ENCODE results near the gene USF1. TPM values are rescaled to one million over a fixed set of nuclear protein-coding genes. Genes with fewer than 3 reads are reported as not detected.
A peak's percentile ranks its signal among the peaks of the same experiment; 100 is the strongest.
"Not testable (repeated sequence)": the region's sequence is repeated elsewhere in the genome, so short reads cannot be mapped to it uniquely, and the experiment has no call there.

The USF1 gene
- total RNA-seq, 1 donor from 2014 or later = 30.3 TPM

- DNase-seq (no peak), ATAC-seq (no peak)
- intact Hi-C loops (cut with micrococcal nuclease) = no loop called here
These were observed 9.0 kb upstream of the USF1 start for GRCh38 chr1:161054805-161055204.

DNA sequence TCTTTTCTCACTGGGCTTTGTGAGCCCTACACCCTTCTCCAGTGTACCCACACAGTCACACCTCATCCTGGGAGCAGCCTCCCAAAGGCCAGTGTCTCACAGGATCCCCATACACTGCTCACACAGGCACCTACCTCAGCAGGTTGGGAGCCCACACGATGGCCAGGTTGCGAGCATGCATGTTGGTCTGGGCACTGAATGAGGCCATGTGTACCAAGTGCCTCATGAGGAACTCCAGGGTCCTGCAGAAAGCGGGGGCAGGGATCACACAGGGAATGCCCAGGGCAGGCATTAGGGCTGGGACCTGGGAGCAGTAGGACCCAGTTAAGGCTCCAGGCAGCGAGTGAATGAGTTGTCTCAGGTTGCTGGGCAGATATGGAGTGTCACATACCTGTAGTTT, 8.5 kb upstream of the USF1 start:
- DNase-seq (no peak), ATAC-seq (no peak)
- intact Hi-C loops (cut with micrococcal nuclease) = no loop called here

DNA sequence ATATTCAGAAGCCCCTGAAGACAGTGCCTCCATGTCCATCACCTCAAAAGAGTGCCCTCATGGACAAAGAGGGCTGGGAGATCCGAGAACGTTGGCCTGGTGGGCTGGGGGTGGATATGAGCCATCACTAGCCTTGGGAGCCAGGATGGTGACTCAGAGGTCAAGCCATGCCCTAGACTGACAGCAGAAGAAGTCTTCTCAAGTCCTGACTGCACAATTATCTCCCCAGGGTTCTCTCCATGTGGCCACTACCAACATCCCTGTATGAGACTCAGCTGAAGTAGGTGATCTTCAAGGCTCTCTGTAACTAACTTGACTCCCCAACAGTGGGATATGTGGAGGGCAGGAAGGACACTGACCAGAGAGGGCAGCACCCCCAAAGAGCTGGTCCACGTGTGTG, 7.1 kb upstream of the USF1 start:
- intact Hi-C loops (cut with micrococcal nuclease) = no loop called here
- no peak for ATAC-seq
- no peak for DNase-seq

DNA sequence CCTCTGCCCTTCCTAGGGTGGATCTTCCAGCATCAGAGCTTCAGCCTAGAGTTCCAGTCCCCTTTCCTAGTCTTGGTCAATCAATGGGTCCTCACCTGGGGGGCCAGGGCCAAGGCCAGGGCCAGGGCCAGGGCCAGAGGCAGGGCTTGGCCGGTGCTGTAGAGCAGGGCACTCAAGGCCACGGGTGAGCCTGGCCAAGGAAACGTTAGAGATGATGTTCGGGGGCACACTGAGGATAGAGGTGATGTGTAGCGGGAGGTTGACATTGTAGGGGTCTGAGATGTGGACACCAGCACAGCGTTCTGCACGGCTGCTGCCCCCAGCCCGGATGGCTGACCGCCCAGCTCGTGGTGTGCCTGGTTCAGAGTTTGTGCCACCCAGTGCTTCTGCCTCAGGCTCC, 5.4 kb upstream of the USF1 start:
- intact Hi-C loops (cut with micrococcal nuclease) = no loop called here
- ATAC-seq (no peak), DNase-seq (no peak)

DNA sequence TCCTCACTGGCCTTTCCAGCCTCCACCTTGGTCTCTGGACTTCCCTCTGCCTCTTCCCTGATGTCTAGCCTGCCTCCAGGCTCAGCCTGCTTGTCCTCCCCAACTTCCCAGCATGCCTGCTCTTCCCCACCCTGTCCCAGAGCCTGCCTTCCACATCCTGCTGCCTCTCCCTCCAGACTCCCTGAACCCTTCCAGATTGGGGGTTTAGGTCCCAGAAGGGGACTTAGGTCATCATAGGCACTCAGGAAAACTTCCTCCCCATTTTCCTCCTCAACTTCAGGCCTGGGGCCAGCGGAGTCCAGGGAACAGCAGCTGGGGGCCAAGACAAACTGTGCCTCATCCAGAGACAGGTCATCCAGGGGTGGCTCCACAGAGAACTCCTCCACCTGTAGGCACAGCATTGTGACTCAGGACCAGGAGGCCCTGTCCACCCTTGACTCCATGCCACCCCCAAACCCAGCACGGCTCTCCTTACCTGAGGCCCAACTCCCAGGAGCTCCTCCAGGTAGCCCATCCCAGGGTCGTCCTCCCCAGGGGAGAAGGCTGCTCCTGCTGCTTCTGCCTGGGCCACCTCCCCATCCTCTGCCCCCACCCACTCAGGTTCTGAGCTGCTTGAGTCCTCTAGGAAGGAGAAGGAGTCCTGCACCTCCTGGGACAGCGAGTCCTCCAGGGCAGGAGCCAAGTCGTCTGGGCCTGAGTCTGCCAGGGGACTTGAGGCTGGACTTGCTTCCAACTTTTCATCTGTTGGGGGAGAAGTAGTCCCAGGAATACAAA, 3.4 kb upstream of the USF1 start:
- intact Hi-C loops (cut with micrococcal nuclease) = no loop called here
- no peak for DNase-seq
- no peak for ATAC-seq

DNA sequence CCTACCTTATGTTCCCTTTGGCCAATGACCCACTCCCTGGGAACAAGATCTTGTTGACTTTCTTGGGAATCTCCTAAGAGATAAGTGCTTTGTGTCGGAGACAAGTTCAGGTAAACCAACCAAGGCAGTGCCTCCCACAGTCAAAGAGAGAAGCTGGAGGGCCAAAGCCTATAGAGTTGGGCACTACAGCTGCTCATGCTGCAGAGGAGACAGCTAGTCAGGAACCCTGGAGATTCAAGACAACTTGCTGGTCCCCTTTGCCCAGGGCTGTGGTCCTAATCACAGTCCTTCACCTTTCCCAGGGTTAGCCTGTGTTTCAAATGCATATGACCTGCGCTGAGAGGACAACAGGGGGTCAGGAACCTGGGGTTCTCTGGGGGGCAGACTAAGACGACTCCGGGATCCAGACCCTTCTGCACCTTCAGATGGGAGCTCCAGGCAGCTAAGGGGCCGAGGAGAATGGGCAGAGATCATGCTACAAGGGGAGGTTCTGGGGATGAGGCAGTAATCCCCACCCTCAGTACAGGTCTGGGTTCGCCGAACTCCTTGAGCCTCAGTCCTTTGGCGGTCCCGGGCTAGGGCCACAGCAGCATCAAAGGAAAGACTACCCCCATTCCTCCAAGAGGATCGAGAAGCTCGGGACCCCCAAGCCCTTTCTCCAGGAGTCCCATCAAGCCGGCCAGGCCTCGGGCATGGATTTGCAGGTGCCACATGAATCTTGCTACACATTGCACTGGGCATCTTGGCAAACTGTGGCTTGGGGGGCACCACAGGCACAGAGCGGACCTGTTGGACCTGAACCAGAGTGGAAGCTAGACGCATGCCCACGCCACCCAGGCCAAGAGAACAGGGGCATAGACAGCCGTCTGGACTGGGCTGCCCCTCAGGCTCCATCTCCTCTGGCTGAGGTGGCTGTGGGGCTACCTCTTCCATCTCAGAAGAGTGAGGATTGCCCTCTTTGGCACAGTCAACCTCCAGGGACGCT, 2.0 kb upstream of the USF1 start:
- no peak for ATAC-seq
- intact Hi-C loops (cut with micrococcal nuclease) = no loop called here
- no peak for DNase-seq

- DNase-seq (no peak), ATAC-seq (no peak)
- intact Hi-C loops (cut with micrococcal nuclease) = no loop called here
These were observed 940 bp upstream of the USF1 start for GRCh38 chr1:161046605-161047228.

DNA sequence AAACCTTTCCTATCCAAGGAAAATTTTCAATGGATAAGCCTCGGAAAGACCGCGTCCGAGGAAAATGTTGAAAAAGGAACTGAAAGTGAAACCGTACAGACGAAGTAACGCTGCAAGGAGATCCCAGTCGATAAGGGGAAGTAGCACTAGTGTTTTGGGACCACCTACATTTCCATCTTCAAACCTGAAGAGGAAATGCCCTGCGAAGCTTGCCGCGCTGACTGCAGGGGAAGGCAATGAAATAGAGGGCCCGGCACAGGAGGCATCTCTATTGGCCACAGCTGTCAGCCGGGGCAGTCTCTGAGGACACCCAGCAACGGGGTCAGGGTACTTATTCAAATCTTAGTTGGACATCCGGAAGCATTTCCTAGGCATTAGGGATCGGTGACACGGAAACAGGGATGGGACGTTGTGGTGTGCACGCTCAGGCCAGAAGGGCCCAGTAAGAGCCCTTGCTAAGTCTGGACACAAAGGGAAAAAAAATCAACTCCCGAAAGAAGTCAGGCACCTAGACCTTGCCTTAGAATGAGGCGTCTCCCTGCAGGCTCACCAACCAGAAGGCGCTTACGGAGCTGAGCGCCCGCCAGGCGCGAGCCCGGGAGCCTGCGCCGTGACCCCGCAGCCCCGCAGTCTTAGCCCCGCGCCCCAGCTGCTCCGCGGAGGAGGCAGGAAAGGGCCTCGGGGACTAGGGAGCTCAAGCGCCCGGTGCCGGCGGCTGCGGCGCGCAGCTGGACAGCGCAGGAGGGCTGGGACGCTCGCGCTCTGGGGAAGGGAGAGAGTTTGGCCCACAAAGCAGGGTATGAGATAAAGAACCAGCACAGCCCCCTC, 655 bp downstream of the USF1 start:
- peak; percentile 73 for DNase-seq
- peak; percentile 68 for ATAC-seq
- intact Hi-C loops (cut with micrococcal nuclease) = no loop called here

GRCh38 chr1:161044535-161044907, 1.3 kb downstream of the USF1 start:
- no peak for DNase-seq
- intact Hi-C loops (cut with micrococcal nuclease) = no loop called here
- no peak for ATAC-seq

DNA sequence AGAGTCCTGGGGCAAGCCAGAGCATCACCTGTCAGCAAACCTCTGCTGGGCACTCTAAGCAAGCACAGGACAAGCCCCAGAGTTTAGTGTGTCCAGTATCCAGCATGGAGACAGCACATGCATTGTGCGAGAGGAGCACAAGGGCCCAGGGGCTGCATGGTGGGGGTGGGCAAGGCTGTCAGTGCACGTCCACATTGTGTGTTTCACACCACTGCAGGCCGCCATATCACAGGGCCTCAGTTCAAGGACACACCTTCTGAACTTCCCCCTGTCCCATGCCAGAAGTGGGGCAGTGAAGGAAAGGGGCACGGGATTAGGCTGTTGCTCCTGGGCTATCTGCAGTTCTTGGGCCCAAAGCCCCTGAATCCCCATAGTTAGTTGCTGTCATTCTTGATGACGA, 6.2 kb downstream of the USF1 start:
- intact Hi-C loops (cut with micrococcal nuclease) = no loop called here
- ATAC-seq (no peak), DNase-seq (no peak)

DNA sequence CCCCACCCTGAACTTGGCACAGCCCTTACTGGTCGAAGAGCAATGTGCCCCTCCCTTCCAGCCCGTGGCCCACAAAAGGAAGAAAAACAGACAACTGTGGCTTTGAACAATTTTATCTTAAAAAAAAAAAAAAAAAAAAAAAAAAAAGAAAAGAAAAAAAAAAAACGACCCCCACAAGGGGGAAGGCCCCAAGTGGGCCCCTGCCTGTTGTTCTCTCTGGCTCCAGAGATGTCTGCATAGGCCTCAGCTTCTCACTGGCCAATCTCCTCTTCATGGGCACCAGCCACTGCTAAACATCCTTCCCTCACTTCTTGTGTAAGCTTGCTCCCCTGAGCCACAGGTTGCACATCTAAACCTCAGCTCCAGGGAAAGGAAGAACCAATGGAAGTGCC, 6.6 kb downstream of the USF1 start:
- ATAC-seq (no peak), DNase-seq (no peak)
- intact Hi-C loops (cut with micrococcal nuclease) = no loop called here

DNA sequence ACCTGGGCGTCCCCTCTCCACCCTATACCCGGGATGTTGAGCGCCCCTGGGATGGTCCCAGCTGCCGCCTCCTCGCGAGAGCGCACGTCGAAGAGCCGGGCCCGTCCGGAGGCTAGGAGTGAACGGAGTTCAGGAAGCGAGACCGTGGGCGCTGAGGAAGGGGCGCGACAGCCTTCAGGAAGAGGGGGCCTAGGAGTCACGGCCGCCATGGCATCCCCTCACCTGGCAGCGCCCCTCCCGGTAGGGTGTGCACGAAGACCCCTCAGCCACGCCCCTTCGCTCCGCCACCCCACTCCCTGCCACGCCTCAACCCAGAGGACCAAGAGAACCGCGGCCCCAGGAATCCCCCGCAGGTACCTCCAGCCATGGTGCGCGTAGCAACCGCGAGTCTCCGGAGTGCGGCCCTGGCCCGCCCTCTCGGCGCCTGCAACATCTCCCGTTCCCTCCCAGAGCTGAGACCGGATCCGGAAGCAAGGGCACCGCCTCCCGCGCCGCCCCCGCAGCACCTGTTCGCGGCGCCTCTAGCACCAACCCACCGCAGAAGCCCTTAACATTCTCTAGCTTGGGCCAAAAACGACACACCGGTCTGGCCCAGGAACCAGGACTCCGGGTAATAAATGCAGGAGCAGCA, 7.1 kb downstream of the USF1 start, which contains the start of gene TSTD1:
TSS of gene TSTD1 (minus strand) at position 442 of the 631 bp plus-strand sequence. CDS start at position 367, 75 bp downstream.
- DNase-seq (peak; percentile 69), ATAC-seq (peak; percentile 82)
- intact Hi-C loops (cut with micrococcal nuclease) = no loop called here

GRCh38 chr1:161037661-161038522, 7.9 kb downstream of the USF1 start:
- DNase-seq (no peak), ATAC-seq (peak; percentile 10)
- intact Hi-C loops (cut with micrococcal nuclease) = no loop called here

- intact Hi-C loops (cut with micrococcal nuclease) = no loop called here
- ATAC-seq (no peak), DNase-seq (no peak)
These were observed 12.0 kb downstream of the USF1 start for GRCh38 chr1:161033751-161034150.

- no peak for DNase-seq
- intact Hi-C loops (cut with micrococcal nuclease) = no loop called here
- no peak for ATAC-seq
These were observed 13.4 kb downstream of the USF1 start for GRCh38 chr1:161032409-161032808.

GRCh38 chr1:161031874-161032273, 13.9 kb downstream of the USF1 start:
- intact Hi-C loops (cut with micrococcal nuclease) = no loop called here
- no peak for DNase-seq
- no peak for ATAC-seq

GRCh38 chr1:161029466-161029865, 16.3 kb downstream of the USF1 start:
- intact Hi-C loops (cut with micrococcal nuclease); ATAC-seq; DNase-seq: not testable (repeated sequence)

GRCh38 chr1:161026954-161027353, 18.8 kb downstream of the USF1 start:
- DNase-seq; ATAC-seq; intact Hi-C loops (cut with micrococcal nuclease): not testable (repeated sequence)
